PC-3 (cell line): ENCODE measurements around the gene HMCN1. TPM values are rescaled to one million over a fixed set of nuclear protein-coding genes. Genes with fewer than 3 reads are reported as not detected.

ENCODE experiments used
- ATAC-seq: fragments of 200-7000 bp; cut with Tn5 transposase; 2 replicates; pipeline ENCODE4 v1.9.1; 2020; ENCODE audit warnings: mild to moderate bottlenecking, moderate library complexity
- BruUV-seq: library from RNA; stranded (reverse); fragments of 400-500 nt; replicated peaks from 2 replicates; lab custom pipeline; 2021; lab: Mats Ljungman, UMichigan
- CTCF ChIA-PET: fragments of 300-600 bp; sonication (Branson Sonifier 250); formaldehyde crosslinking; loops from one replicate; lab custom pipeline; 2022; ENCODE audit warnings: antibody characterized with exemption; lab: Charles Lee
- POLR2A ChIA-PET: fragments of 300-600 bp; sonication (Branson Sonifier 250); formaldehyde crosslinking; loops from one replicate; lab custom pipeline; 2022; ENCODE audit warnings: antibody characterized with exemption; ENCODE audit not compliant: unreplicated experiment; lab: Charles Lee
- DNase-seq: peaks from one replicate; pipeline ENCODE4 v3.0.0-alpha.2; 2015
- H2AFZ ChIP-seq: fragments of 300-600 bp; sonication (generic); 2 replicates; pipeline ENCODE4 v1.6.0; 2016; ENCODE audit warnings: antibody characterized with exemption, low read length
- H3F3A ChIP-seq: fragments of 300-600 bp; sonication (generic); one replicate; pipeline ENCODE4 v1.6.0; 2017; ENCODE audit warnings: antibody characterized with exemption, low read length, control low read depth, mild to moderate bottlenecking; ENCODE audit not compliant: unreplicated experiment
- H3K27ac ChIP-seq: fragments of 300-600 bp; sonication (generic); 2 replicates; pipeline ENCODE4 v1.5.1; 2016; ENCODE audit warnings: mild to moderate bottlenecking, low read length
- H3K27me3 ChIP-seq: fragments of 300-600 bp; sonication (generic); 2 replicates; pipeline ENCODE4 v1.6.1; 2016; ENCODE audit warnings: low read length, mixed read lengths
- H3K36me3 ChIP-seq: fragments of 300-600 bp; sonication (generic); 2 replicates; pipeline ENCODE4 v1.6.1; 2016; ENCODE audit warnings: low read depth, mixed run types, low read length, mixed read lengths
- H3K4me1 ChIP-seq: fragments of 300-600 bp; sonication (generic); 2 replicates; pipeline ENCODE4 v1.5.1; 2016; ENCODE audit warnings: low read length; ENCODE audit not compliant: insufficient read depth
- H3K4me2 ChIP-seq: fragments of 300-600 bp; sonication (generic); 2 replicates; pipeline ENCODE4 v1.6.0; 2016; ENCODE audit warnings: low read length
- H3K4me3 ChIP-seq: fragments of 300-600 bp; sonication (generic); 2 replicates; pipeline ENCODE4 v1.5.1; 2016; ENCODE audit warnings: mild to moderate bottlenecking, low read length, mixed read lengths
- H3K79me2 ChIP-seq: fragments of 300-600 bp; sonication (generic); 2 replicates; pipeline ENCODE4 v1.6.1; 2017; ENCODE audit warnings: low read length, mixed read lengths
- H3K9ac ChIP-seq: fragments of 300-600 bp; sonication (generic); 2 replicates; pipeline ENCODE4 v1.6.0; 2016; ENCODE audit warnings: mild to moderate bottlenecking, low read length
- H3K9me2 ChIP-seq: fragments of 300-600 bp; sonication (generic); replicated peaks from 2 replicates; pipeline ENCODE4 v1.6.1; 2016; ENCODE audit warnings: mixed run types, low read length, mixed read lengths
- H3K9me3 ChIP-seq: fragments of 300-600 bp; sonication (generic); 2 replicates; pipeline ENCODE4 v1.6.1; 2016; ENCODE audit warnings: low read length, mixed read lengths
- H4K20me1 ChIP-seq: fragments of 300-600 bp; sonication (generic); 2 replicates; pipeline ENCODE4 v1.6.1; 2016; ENCODE audit warnings: low read length, mixed read lengths
- EZH2 ChIP-seq: fragments of 300-600 bp; sonication (generic); IDR thresholded peaks from one replicate; pipeline ENCODE4 v1.6.1; 2017; ENCODE audit warnings: antibody characterized with exemption, mild to moderate bottlenecking, low read length; ENCODE audit not compliant: unreplicated experiment
- EZH2phosphoT487 ChIP-seq: fragments of 300-600 bp; sonication (generic); IDR thresholded peaks from 2 replicates; pipeline ENCODE4 v1.6.1; 2018; ENCODE audit warnings: mild to moderate bottlenecking, antibody characterized with exemption, low read length, borderline replicate concordance
- intact Hi-C: fragments of 100-400 bp; cut with micrococcal nuclease; formaldehyde crosslinking; loops from 2 replicates; pipeline ENCODE4 v1.9.0; 2023
- total RNA-seq: library from RNA; depleted of rRNA; stranded (reverse); fragments of >200 nt; gene quantifications from 2 replicates; pipeline ENCODE4 v1.2.3, GENCODE V29; 2014
- TF ChIP-seq, protein P1 (sequence below): fragments of 300-600 bp; sonication (generic); conservative IDR thresholded peaks from 2 replicates; pipeline ENCODE4 v1.5.1; 2017; ENCODE audit warnings: antibody characterized with exemption, low read depth, mild to moderate bottlenecking, low read length

HMCN1 gene
- total RNA-seq, 1 experiment from 2014 or later, result 0.66 TPM

DNA sequence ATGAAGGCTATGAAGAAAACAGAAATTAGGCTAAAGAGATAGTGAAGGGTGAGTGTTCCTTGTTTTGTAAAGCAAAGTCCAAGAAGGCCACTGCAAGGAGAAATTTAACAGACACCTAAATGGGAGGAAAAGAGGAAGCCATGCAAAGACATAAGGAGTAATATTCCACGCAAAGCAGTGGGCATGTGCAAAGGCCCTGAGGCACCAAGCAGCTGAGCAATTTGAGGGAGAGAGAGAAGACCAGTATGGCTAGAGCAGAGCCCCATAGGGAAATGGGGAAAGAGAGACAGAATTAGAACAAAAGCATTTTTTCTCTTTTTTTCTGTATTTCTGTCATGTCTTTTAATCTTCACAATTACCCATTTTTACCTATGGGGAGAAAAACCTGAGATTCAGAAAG lies 486.7 kb downstream of the HMCN1 start:
- Histone ChIP-seq H3K27ac (no peak overlapping the region), H3K4me2 (no peak overlapping the region), H3K4me1 (no peaks in the 10 kb centered on the region), H3K9ac (no peak overlapping the region), H3K9me2 (no peaks in the 10 kb centered on the region), H3F3A (no peaks in the 10 kb centered on the region), H3K36me3 (no peaks in the 10 kb centered on the region), H3K4me3 (no peak overlapping the region), H2AFZ (no peak overlapping the region), H3K27me3 (no peaks in the 10 kb centered on the region), H4K20me1 (no peaks in the 10 kb centered on the region), H3K9me3 (no peaks in the 10 kb centered on the region), H3K79me2 (no peaks in the 10 kb centered on the region)
- DNase-seq, result no peak
- no peak for TF ChIP-seq EZH2phosphoT487
- TF ChIP-seq EZH2, result no peak
- TF ChIP-seq, protein P1, sequence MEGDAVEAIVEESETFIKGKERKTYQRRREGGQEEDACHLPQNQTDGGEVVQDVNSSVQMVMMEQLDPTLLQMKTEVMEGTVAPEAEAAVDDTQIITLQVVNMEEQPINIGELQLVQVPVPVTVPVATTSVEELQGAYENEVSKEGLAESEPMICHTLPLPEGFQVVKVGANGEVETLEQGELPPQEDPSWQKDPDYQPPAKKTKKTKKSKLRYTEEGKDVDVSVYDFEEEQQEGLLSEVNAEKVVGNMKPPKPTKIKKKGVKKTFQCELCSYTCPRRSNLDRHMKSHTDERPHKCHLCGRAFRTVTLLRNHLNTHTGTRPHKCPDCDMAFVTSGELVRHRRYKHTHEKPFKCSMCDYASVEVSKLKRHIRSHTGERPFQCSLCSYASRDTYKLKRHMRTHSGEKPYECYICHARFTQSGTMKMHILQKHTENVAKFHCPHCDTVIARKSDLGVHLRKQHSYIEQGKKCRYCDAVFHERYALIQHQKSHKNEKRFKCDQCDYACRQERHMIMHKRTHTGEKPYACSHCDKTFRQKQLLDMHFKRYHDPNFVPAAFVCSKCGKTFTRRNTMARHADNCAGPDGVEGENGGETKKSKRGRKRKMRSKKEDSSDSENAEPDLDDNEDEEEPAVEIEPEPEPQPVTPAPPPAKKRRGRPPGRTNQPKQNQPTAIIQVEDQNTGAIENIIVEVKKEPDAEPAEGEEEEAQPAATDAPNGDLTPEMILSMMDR, result no peak
- ATAC-seq, result no peak
- BruUV-seq, result no TSS peak
- CTCF ChIA-PET, result no interaction called here
- POLR2A ChIA-PET, result no interaction called here
- intact Hi-C loops, result no loop called here

DNA sequence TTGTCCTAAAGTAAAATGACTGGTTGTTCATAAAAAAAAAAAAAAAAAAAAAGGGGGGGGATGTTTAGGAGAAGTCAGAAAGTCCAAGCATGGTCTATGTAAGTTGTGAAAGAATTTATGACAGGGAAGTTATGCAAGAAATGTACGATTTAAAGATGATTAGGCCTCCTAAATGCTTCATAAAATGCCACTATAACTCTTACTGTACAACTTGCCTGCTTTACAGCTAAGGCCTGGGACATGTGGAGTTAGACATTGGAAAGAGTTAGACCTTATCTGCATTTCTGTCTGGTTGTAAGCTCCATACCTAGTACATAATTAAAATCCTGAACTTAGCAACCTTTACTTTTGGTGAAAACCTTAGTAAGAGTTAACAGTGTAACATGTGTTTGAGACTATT lies 490.9 kb downstream of the HMCN1 start:
- TF ChIP-seq EZH2phosphoT487, result no peak
- TF ChIP-seq EZH2, result no peak
- TF ChIP-seq, protein P1, result no peak
- ATAC-seq, result no peak
- H3K9me2 ChIP-seq, result no peaks in the 10 kb centered on the region
- DNase-seq, result no peak
- ChIA-PET POLR2A (no interaction called here), CTCF (no interaction called here)
- no peak overlapping the region for H3K4me2 ChIP-seq
- no peaks in the 10 kb centered on the region for H3K36me3 ChIP-seq
- H3K9ac ChIP-seq, result no peak overlapping the region
- H4K20me1 ChIP-seq, result no peaks in the 10 kb centered on the region
- H3F3A ChIP-seq, result no peaks in the 10 kb centered on the region
- no peak overlapping the region for H3K4me3 ChIP-seq
- H3K27ac ChIP-seq, result no peak overlapping the region
- H3K9me3 ChIP-seq, result no peaks in the 10 kb centered on the region
- no peaks in the 10 kb centered on the region for H3K27me3 ChIP-seq
- BruUV-seq, result no TSS peak
- H3K4me1 ChIP-seq, result no peaks in the 10 kb centered on the region
- intact Hi-C loops, result no loop called here
- H2AFZ ChIP-seq, result no peak overlapping the region
- no peaks in the 10 kb centered on the region for H3K79me2 ChIP-seq

DNA sequence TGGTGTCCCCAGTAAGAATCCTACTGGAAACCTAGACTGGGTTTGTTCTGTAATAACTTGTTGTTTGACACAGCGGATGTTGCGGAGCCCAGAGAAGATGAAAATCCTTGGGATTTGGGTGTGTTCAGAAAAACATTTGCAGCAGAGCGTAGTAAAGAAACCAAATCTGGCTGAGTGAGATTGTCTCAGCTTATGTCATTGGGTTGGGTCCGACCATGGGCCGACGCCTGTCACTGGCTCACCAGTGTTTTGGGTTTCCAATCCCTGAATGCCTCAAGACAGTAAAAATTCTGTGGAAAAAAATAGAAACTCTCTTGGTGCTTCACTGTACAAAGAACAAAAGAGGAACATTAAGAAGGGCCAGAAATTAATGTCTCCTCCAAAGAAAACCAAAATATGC lies 494.6 kb downstream of the HMCN1 start:
- Histone ChIP-seq H4K20me1 (no peaks in the 10 kb centered on the region), H3K79me2 (no peaks in the 10 kb centered on the region), H3K27me3 (no peaks in the 10 kb centered on the region), H3K9me3 (no peaks in the 10 kb centered on the region), H2AFZ (no peak overlapping the region), H3F3A (no peaks in the 10 kb centered on the region), H3K9me2 (no peaks in the 10 kb centered on the region), H3K4me1 (peaks cover 20% of the 10 kb centered on the region), H3K36me3 (no peaks in the 10 kb centered on the region), H3K27ac (no peak overlapping the region), H3K4me3 (no peak overlapping the region), H3K9ac (no peak overlapping the region), H3K4me2 (no peak overlapping the region)
- ChIA-PET CTCF (no interaction called here), POLR2A (no interaction called here)
- ATAC-seq (no peak), DNase-seq (no peak)
- TF ChIP-seq, protein P1, result no peak
- TF ChIP-seq EZH2phosphoT487, result no peak
- TF ChIP-seq EZH2, result no peak
- BruUV-seq, result no TSS peak
- intact Hi-C loops, result no loop called here
